ENCODE measurements around the gene MAD2L1BP. TPM values are rescaled to one million over a fixed set of nuclear protein-coding genes. Genes with fewer than 3 reads are reported as not detected.

The MAD2L1BP gene
- total RNA-seq, 1 experiment from 2014 or later = 44.2 TPM

DNA sequence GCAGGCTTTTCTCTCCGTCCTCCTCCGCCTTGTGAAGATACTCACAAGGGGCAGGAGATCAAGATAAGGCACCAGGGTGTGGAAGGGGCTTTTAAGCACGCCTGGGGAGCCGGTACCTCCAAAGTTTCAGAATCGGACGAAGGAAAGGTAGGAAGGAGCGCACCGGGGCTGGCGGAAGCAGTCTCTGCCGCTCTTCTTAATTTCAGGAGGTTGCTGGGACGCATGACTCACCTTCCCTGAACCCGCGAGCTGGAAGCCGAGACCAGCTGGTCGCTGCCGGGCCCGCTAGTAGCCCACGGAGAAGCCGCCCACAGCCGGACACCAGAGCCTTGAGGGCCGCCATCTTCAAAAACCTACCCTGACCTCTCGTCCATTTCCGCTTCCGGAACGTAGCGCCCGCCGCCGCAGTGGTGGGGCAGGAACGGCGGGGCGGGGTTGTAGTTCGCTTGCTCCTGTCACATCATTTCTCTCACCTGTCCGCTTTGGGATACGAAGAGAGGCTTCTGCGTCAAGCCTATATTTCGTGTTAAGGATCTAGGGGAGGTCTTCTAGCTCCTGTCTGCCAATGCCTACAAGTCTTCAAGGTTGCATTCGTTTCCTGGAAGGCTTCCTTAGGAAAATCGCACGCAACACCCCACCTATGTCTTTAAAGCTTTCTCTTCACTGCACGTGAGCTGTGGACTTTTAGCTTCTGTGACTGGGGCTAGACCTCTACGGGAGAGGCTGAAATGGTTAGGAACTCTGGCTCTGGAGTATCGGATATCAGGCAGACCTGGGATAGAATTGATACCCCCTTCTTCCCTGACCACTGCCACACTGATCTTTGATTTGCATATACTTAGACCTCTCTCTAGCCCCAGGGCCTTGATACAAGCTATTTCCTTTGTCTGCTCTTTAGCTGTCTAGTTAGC, 52.1 kb downstream of the MAD2L1BP start, which contains the start of gene MRPS18A:
MRPS18A (minus strand) TSS at position 355 of the 911 bp plus-strand sequence; CDS start at position 343, 12 bp downstream.
- BruUV-seq (replicated peaks) = no TSS peak
- ATAC-seq = peak; percentile 99
- no peaks in the 10 kb centered on the region for H3K9me3 ChIP-seq (ENCODE audit: control insufficient read depth, insufficient read depth, low read depth, low read length)

DNA sequence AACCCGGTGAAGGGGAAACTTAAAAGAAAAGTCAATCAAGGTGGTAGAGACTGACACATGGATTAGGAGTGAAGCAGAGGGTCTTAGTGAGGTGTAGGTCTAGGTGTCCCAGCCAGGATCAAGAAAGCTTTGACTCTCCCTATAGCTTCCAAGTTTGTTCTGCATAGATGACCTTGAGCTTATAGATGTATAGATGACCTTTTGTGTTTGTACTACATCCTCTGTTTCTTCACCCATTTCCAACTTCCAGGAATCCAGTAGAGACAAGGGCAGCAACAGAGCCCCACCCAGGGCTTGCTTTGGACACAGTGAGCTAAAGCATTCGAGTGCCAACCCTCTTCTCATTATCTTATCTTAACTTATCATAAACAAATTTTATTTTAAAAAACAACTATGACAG, 53.8 kb downstream of the MAD2L1BP start:
- peaks cover 7% of the 10 kb centered on the region; the same call in 1 of the 2 replicates for H3K36me3 ChIP-seq (ENCODE audit: control insufficient read depth, insufficient read depth, low read length)
- intact Hi-C loops (cut with micrococcal nuclease; ENCODE audit: unreplicated experiment) (no loop called here), in situ Hi-C loops (cut with HindIII; ENCODE audit: low pct_unique_long_range_greater_than_20kb, low sequenced_read_pairs) (loop anchor here (5.0 kb wide), 1 partner anchor 43 kb away; no protein-coding TSS in a partner anchor)
- ChIA-PET CTCF (no interaction called here), POLR2A (no interaction called here)
- no peak overlapping the region for H3K27ac ChIP-seq (ENCODE audit: low read length)
- no peak for DNase-seq (ENCODE audit: low read depth, low spot score)
- H3K4me3 ChIP-seq (ENCODE audit: low read depth in 2 of 2, low read length in 2 of 2) = no peak overlapping the region
- H3K9me3 ChIP-seq (ENCODE audit: control insufficient read depth, insufficient read depth, low read depth, low read length) = no peaks in the 10 kb centered on the region
- ATAC-seq = no peak
- peaks cover 8% of the 10 kb centered on the region for H3K4me1 ChIP-seq (ENCODE audit: control insufficient read depth, insufficient read depth, low read length)
- BruUV-seq (replicated peaks) = no TSS peak
- TF ChIP-seq, protein P1, sequence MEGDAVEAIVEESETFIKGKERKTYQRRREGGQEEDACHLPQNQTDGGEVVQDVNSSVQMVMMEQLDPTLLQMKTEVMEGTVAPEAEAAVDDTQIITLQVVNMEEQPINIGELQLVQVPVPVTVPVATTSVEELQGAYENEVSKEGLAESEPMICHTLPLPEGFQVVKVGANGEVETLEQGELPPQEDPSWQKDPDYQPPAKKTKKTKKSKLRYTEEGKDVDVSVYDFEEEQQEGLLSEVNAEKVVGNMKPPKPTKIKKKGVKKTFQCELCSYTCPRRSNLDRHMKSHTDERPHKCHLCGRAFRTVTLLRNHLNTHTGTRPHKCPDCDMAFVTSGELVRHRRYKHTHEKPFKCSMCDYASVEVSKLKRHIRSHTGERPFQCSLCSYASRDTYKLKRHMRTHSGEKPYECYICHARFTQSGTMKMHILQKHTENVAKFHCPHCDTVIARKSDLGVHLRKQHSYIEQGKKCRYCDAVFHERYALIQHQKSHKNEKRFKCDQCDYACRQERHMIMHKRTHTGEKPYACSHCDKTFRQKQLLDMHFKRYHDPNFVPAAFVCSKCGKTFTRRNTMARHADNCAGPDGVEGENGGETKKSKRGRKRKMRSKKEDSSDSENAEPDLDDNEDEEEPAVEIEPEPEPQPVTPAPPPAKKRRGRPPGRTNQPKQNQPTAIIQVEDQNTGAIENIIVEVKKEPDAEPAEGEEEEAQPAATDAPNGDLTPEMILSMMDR (IDR thresholded peaks at IDR 0.05) = no peak
- TF ChIP-seq SIN3A (IDR thresholded peaks at IDR 0.05; ENCODE audit: borderline replicate concordance, insufficient read depth, low read depth, low read length) (no peak), POLR2AphosphoS5 (IDR thresholded peaks at IDR 0.05; ENCODE audit: low read depth, low read length) (no peak), TCF7L2 (IDR thresholded peaks at IDR 0.05; ENCODE audit: low read depth, low read length) (no peak)
- TF ChIP-seq, protein P2, sequence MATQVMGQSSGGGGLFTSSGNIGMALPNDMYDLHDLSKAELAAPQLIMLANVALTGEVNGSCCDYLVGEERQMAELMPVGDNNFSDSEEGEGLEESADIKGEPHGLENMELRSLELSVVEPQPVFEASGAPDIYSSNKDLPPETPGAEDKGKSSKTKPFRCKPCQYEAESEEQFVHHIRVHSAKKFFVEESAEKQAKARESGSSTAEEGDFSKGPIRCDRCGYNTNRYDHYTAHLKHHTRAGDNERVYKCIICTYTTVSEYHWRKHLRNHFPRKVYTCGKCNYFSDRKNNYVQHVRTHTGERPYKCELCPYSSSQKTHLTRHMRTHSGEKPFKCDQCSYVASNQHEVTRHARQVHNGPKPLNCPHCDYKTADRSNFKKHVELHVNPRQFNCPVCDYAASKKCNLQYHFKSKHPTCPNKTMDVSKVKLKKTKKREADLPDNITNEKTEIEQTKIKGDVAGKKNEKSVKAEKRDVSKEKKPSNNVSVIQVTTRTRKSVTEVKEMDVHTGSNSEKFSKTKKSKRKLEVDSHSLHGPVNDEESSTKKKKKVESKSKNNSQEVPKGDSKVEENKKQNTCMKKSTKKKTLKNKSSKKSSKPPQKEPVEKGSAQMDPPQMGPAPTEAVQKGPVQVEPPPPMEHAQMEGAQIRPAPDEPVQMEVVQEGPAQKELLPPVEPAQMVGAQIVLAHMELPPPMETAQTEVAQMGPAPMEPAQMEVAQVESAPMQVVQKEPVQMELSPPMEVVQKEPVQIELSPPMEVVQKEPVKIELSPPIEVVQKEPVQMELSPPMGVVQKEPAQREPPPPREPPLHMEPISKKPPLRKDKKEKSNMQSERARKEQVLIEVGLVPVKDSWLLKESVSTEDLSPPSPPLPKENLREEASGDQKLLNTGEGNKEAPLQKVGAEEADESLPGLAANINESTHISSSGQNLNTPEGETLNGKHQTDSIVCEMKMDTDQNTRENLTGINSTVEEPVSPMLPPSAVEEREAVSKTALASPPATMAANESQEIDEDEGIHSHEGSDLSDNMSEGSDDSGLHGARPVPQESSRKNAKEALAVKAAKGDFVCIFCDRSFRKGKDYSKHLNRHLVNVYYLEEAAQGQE (IDR thresholded peaks at IDR 0.05; ENCODE audit: insufficient read depth in 1 of 2, low read depth in 2 of 2, low read length in 1 of 2) = no peak
- H3K27me3 ChIP-seq (ENCODE audit: control insufficient read depth, insufficient read depth, low read length) = no peaks in the 10 kb centered on the region

More for the DNA sequence above, 52.1 kb downstream of the MAD2L1BP start, which contains the start of gene MRPS18A:
- peak within 1 kb of the TSS; percentile 95 to 96 for H3K4me3 ChIP-seq (ENCODE audit: low read depth in 2 of 2, low read length in 2 of 2)
- H3K27me3 ChIP-seq (ENCODE audit: control insufficient read depth, insufficient read depth, low read length) = no peaks in the 10 kb centered on the region
- POLR2A ChIA-PET = interaction anchor here (0.6 kb wide), 1 partner anchor 83 kb away, joined by 9 read pairs; the partner anchor contains the start of gene VEGFA
- intact Hi-C loops (cut with micrococcal nuclease; ENCODE audit: unreplicated experiment) (no loop called here), in situ Hi-C loops (cut with HindIII; ENCODE audit: low pct_unique_long_range_greater_than_20kb, low sequenced_read_pairs) (loop anchor here (5.0 kb wide), 1 partner anchor 45 kb away; no protein-coding TSS in a partner anchor)
- H3K4me1 ChIP-seq (ENCODE audit: control insufficient read depth, insufficient read depth, low read length) = peaks cover 12% of the 10 kb centered on the region
- CTCF ChIA-PET = no interaction called here
- H3K27ac ChIP-seq (ENCODE audit: low read length) = peak within 1 kb of the TSS; percentile 93
- TF ChIP-seq, protein P1 (IDR thresholded peaks at IDR 0.05) = no peak
- TF ChIP-seq TCF7L2 (IDR thresholded peaks at IDR 0.05; ENCODE audit: low read depth, low read length) = peak; percentile 54; the same call in 1 of the 2 replicates
- TF ChIP-seq, protein P2 (IDR thresholded peaks at IDR 0.05; ENCODE audit: insufficient read depth in 1 of 2, low read depth in 2 of 2, low read length in 1 of 2) = no peak
- TF ChIP-seq SIN3A (IDR thresholded peaks at IDR 0.05; ENCODE audit: borderline replicate concordance, insufficient read depth, low read depth, low read length) = 0 out of 2 replicates have a peak, but pooled peaks have one; percentile 45
- TF ChIP-seq POLR2AphosphoS5 (IDR thresholded peaks at IDR 0.05; ENCODE audit: low read depth, low read length) = peak; percentile 91
- no peak for DNase-seq (ENCODE audit: low read depth, low spot score)
- peaks cover 7% of the 10 kb centered on the region; the same call in 1 of the 2 replicates for H3K36me3 ChIP-seq (ENCODE audit: control insufficient read depth, insufficient read depth, low read length)

Measured in Panc1 (cell line).